Retinal pigment epithelial cell (primary cell): ENCODE results near the gene POU5F1.
"Not testable (repeated sequence)": the region's sequence is repeated elsewhere in the genome, so short reads cannot be mapped to it uniquely, and the experiment has no call there.

ENCODE experiments used
- DNase-seq: peaks from one replicate; pipeline ENCODE4 v3.0.0-alpha.2; 2010; ENCODE audit warnings: low read depth
- H3K4me3 ChIP-seq: 2 replicates; pipeline ENCODE4 v1.5.1; 2011; ENCODE audit warnings: mild to moderate bottlenecking, low read length, control low read depth, moderate library complexity
- CTCF ChIP-seq: conservative IDR thresholded peaks from 2 replicates; pipeline ENCODE4 v1.5.1; 2011; ENCODE audit warnings: low read depth, low read length, control low read depth, inconsistent platforms

The POU5F1 gene

GRCh38 chr6:31172973-31173384 lies 2.5 kb upstream of the POU5F1 start:
- H3K4me3 ChIP-seq, result no peak overlapping the region
- DNase-seq, result no peak
- TF ChIP-seq CTCF, result no peak

GRCh38 chr6:31171931-31172905 lies 1.7 kb upstream of the POU5F1 start:
- DNase-seq, result no peak
- no peak overlapping the region for H3K4me3 ChIP-seq

GRCh38 chr6:31170987-31171671 lies 647 bp upstream of the POU5F1 start:
- no peak overlapping the region for H3K4me3 ChIP-seq
- no peak for TF ChIP-seq CTCF
- DNase-seq, result no peak

More at GRCh38 chr6:31171931-31172905, 1.7 kb upstream of the POU5F1 start:
- no peak for TF ChIP-seq CTCF

- DNase-seq, H3K4me3 ChIP-seq: not testable (repeated sequence)
Measured at GRCh38 chr6:31169858-31170599, 453 bp downstream of the POU5F1 start.

GRCh38 chr6:31169123-31169857 lies 1.2 kb downstream of the POU5F1 start:
- H3K4me3 ChIP-seq, result no peak overlapping the region
- TF ChIP-seq CTCF, result no peak

GRCh38 chr6:31168606-31169005 lies 1.9 kb downstream of the POU5F1 start:
- no peak for TF ChIP-seq CTCF
- no peak for DNase-seq
- no peak overlapping the region for H3K4me3 ChIP-seq

More at GRCh38 chr6:31169123-31169857, 1.2 kb downstream of the POU5F1 start:
- no peak for DNase-seq
